BE2C (cell line): ENCODE measurements around the gene EML4.

ENCODE experiments used
- DNase-seq: peaks from one replicate; pipeline ENCODE4 v3.0.0-alpha.2; 2020
- H3K27me3 ChIP-seq: fragments of 250-450 bp; sonication (Bioruptor Pico); 2 replicates; pipeline ENCODE4 v1.5.1; 2020; ENCODE audit warnings: mild to moderate bottlenecking
- H3K36me3 ChIP-seq: fragments of 250-450 bp; sonication (Bioruptor Pico); 2 replicates; pipeline ENCODE4 v1.5.1; 2020; ENCODE audit warnings: mild to moderate bottlenecking
- H3K4me1 ChIP-seq: fragments of 250-450 bp; sonication (Bioruptor Pico); 2 replicates; pipeline ENCODE4 v1.5.1; 2020
- H3K4me3 ChIP-seq: 2 replicates; pipeline ENCODE4 v1.5.1; 2011; ENCODE audit warnings: low read depth, low read length
- H3K9me3 ChIP-seq: fragments of 250-450 bp; sonication (Bioruptor Pico); 2 replicates; pipeline ENCODE4 v1.5.1; 2020
- CTCF ChIP-seq: IDR thresholded peaks from 2 replicates; pipeline ENCODE4 v1.5.1; 2012; ENCODE audit warnings: mild to moderate bottlenecking, low read depth, low read length

Gene EML4

GRCh38 chr2:42164046-42164445, 5.1 kb upstream of the EML4 start:
- Histone ChIP-seq H3K4me1 (peaks cover 4% of the 10 kb centered on the region), H3K4me3 (no peak overlapping the region), H3K9me3 (no peaks in the 10 kb centered on the region), H3K27me3 (no peaks in the 10 kb centered on the region), H3K36me3 (no peaks in the 10 kb centered on the region)
- no peak for DNase-seq
- TF ChIP-seq CTCF: no peak

GRCh38 chr2:42164971-42165370, 4.2 kb upstream of the EML4 start:
- peaks cover 7% of the 10 kb centered on the region for H3K36me3 ChIP-seq
- H3K4me3 ChIP-seq: no peak overlapping the region
- no peaks in the 10 kb centered on the region for H3K9me3 ChIP-seq
- TF ChIP-seq CTCF: no peak
- peaks cover 4% of the 10 kb centered on the region for H3K4me1 ChIP-seq
- DNase-seq: no peak
- no peaks in the 10 kb centered on the region for H3K27me3 ChIP-seq

DNA sequence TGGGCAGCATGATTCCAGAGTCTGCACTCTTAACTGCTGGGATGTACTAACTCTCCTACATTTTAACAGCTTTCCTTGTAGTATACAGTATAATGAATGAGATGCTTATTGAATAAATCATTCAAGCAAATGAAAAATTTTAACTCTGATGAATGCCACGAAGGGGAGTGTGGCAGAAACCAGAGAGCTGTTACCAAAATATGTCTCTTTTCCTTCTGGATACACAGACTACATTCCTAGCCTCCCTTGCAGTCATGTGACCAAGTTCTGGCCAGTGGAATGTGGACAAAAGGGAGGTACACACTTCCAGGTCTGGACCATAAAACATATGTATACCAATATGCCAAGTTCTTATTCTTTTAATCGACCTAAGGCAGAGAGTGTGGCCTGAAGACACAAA, 1.7 kb upstream of the EML4 start:
- TF ChIP-seq CTCF: no peak
- no peak overlapping the region for H3K4me3 ChIP-seq
- no peaks in the 10 kb centered on the region for H3K9me3 ChIP-seq
- H3K27me3 ChIP-seq: no peaks in the 10 kb centered on the region
- peaks cover 4% of the 10 kb centered on the region for H3K4me1 ChIP-seq
- DNase-seq: no peak
- peaks cover 7% of the 10 kb centered on the region for H3K36me3 ChIP-seq

- Histone ChIP-seq H3K9me3 (no peaks in the 10 kb centered on the region), H3K36me3 (peaks cover 7% of the 10 kb centered on the region), H3K4me1 (peaks cover 4% of the 10 kb centered on the region), H3K27me3 (no peaks in the 10 kb centered on the region), H3K4me3 (no peak overlapping the region)
- no peak for TF ChIP-seq CTCF
- no peak for DNase-seq
Measured at GRCh38 chr2:42168459-42169099, 574 bp upstream of the EML4 start.

DNA sequence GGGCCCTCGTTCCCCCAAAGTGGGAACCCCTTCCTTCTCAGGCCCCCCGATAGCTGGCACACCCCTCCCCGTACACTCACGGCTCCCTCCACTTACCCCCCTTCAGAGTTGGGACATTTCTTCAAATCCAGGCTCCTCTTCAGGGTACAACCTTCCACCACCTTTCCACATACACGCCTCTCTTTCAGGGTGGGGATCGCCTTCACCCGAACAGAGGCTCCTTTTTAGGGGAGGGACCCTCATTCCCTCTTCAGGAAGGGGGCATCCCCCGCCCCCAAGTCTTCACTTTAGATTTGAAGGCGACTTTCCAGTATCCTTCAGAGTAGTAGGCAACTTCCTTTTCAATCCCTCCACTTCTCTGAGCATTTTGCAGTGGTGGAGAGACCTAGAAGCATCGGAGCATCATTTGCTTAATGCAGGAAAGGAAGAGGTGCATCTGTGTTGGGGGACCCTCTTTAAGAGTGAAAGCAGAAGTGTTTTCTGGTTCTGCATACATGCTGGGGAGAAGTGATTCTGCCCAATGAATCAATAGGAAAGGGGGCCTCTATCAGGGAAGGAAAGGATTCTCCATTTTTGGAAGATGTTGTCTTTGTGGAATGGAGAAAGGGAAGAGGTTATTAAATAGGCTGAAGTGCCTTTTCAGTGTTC, 845 bp downstream of the EML4 start:
- H3K4me3 ChIP-seq: peak overlapping the region; percentile 92
- no peak for TF ChIP-seq CTCF

More for the DNA sequence above, 845 bp downstream of the EML4 start:
- H3K27me3 ChIP-seq: no peaks in the 10 kb centered on the region
- peaks cover 4% of the 10 kb centered on the region for H3K4me1 ChIP-seq
- H3K9me3 ChIP-seq: no peaks in the 10 kb centered on the region
- H3K36me3 ChIP-seq: peaks cover 7% of the 10 kb centered on the region
- DNase-seq: no peak
